ENCODE results near the gene GNG7. TPM values are rescaled to one million over a fixed set of nuclear protein-coding genes. Genes with fewer than 3 reads are reported as not detected.

Gene GNG7
- polyA plus RNA-seq (ENCODE audit: insufficient read length in 10 of 10) = 1 to 10 TPM; 1.6 to 3.6 (median 2.3) TPM
- long read RNA-seq, donor 1, full-length matches to known transcripts = 2 of 2 reads
- long read RNA-seq, donor 1, partial matches to known transcripts = 0 of 2 reads
- long read RNA-seq, donor 1, other reads (novel, unspliced or antisense) = 0 of 2 reads
- long read RNA-seq, donor 2, full-length matches to known transcripts = 2 of 2 reads
- long read RNA-seq, donor 2, partial matches to known transcripts = 0 of 2 reads
- long read RNA-seq, donor 2, other reads (novel, unspliced or antisense) = 0 of 2 reads
- long read RNA-seq, donor 3 = 0 reads
- long read RNA-seq, donor 4, full-length matches to known transcripts = 2 of 2 reads
- long read RNA-seq, donor 4, partial matches to known transcripts = 0 of 2 reads
- long read RNA-seq, donor 4, other reads (novel, unspliced or antisense) = 0 of 2 reads
- long read RNA-seq, donor 5, full-length matches to known transcripts = 2 of 2 reads
- long read RNA-seq, donor 5, partial matches to known transcripts = 0 of 2 reads
- long read RNA-seq, donor 5, other reads (novel, unspliced or antisense) = 0 of 2 reads
- long read RNA-seq, donor 6, full-length matches to known transcripts = 1 of 1 reads
- long read RNA-seq, donor 6, partial matches to known transcripts = 0 of 1 reads
- long read RNA-seq, donor 6, other reads (novel, unspliced or antisense) = 0 of 1 reads
- long read RNA-seq, donor 7 = 0 reads
- long read RNA-seq, donor 8 = 0 reads
- long read RNA-seq, donor 9 = 0 reads

- peak; percentile 80 to 89 (median 86) for DNase-seq
Observed at GRCh38 chr19:2702170-2703076, at the start of gene GNG7. TSS of gene GNG7 (minus strand) at chr19:2702694. CDS start at chr19:2520688, 182,006 bp downstream.

- no peak for DNase-seq
Observed at GRCh38 chr19:2751438-2751830, 48.9 kb upstream of the GNG7 start.

- no peak for DNase-seq
Observed at GRCh38 chr19:2750808-2751437, 48.4 kb upstream of the GNG7 start.

- no peak for DNase-seq
Observed at GRCh38 chr19:2747349-2747748, 44.9 kb upstream of the GNG7 start.

- no peak for DNase-seq
Observed at GRCh38 chr19:2744113-2744512, 41.6 kb upstream of the GNG7 start.

GRCh38 chr19:2743099-2743498 is 40.6 kb upstream of the GNG7 start:
- DNase-seq = no peak

- no peak for DNase-seq
Observed at GRCh38 chr19:2740314-2740656, 37.8 kb upstream of the GNG7 start.

- DNase-seq = peak; percentile 96 to 99 (median 98)
Observed at GRCh38 chr19:2739602-2740313, 37.3 kb upstream of the GNG7 start, which contains the start of gene SLC39A3. TSS of gene SLC39A3 (minus strand) at chr19:2740017. CDS start at chr19:2737257, 2,760 bp downstream.

GRCh38 chr19:2736550-2737190 is 34.2 kb upstream of the GNG7 start:
- DNase-seq = no peak

GRCh38 chr19:2735374-2735773 is 32.9 kb upstream of the GNG7 start:
- no peak for DNase-seq

- DNase-seq = no peak
Observed at GRCh38 chr19:2734589-2735288, 32.2 kb upstream of the GNG7 start.

- DNase-seq = no peak
Observed at GRCh38 chr19:2733930-2734588, 31.6 kb upstream of the GNG7 start.

- DNase-seq = no peak
Observed at GRCh38 chr19:2732883-2733282, 30.4 kb upstream of the GNG7 start.

- no peak for DNase-seq
Observed at GRCh38 chr19:2732157-2732725, 29.7 kb upstream of the GNG7 start.

GRCh38 chr19:2731181-2731995 is 28.9 kb upstream of the GNG7 start:
- DNase-seq = no peak

- no peak for DNase-seq
Observed at GRCh38 chr19:2729943-2730818, 27.7 kb upstream of the GNG7 start.

Measured in muscle of back (tissue), 13 donors.